ENCODE data around the gene TRPM1.

GRCh38 chr15:31141792-31142191, 40.3 kb upstream of the TRPM1 start:
- TF ChIP-seq GATA2 (IDR thresholded peaks at IDR 0.05; ENCODE audit: low read depth, low read length) (no peak), GATA3 (IDR thresholded peaks at IDR 0.05; ENCODE audit: low read depth, low read length) (no peak)
